VCaP (cell line): Measurements from ENCODE around the gene CCNH.

Experiments
- H3K27ac ChIP-seq: fragments of 450-650 bp; 2 replicates; pipeline ENCODE4 v1.5.1; 2017
- TF ChIP-seq, protein P1 (sequence below): fragments of 450-650 bp; conservative IDR thresholded peaks from 2 replicates; pipeline ENCODE4 v1.5.1; 2017; ENCODE audit warnings: mild to moderate bottlenecking, moderate library complexity

CCNH gene

DNA sequence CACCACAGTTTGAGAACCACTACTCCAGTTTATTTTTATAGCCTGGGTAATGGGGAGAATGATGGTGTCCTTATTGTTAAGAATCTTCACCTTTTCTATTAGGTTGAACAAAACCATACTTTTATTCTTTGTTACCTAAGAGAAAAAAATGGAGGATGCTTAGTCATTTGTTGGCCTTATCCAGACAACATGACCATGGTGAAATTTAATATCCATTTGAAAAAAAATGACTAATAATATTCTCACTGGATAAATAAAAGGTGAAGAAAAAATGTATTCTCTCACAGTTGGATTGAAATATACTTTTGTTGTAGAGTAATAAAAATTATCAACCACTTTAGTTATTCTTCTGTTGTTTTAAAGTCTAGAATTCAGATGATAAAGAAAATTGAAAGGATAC lies 5.8 kb upstream of the CCNH start:
- H3K27ac ChIP-seq, result no peak overlapping the region
- TF ChIP-seq, protein P1, sequence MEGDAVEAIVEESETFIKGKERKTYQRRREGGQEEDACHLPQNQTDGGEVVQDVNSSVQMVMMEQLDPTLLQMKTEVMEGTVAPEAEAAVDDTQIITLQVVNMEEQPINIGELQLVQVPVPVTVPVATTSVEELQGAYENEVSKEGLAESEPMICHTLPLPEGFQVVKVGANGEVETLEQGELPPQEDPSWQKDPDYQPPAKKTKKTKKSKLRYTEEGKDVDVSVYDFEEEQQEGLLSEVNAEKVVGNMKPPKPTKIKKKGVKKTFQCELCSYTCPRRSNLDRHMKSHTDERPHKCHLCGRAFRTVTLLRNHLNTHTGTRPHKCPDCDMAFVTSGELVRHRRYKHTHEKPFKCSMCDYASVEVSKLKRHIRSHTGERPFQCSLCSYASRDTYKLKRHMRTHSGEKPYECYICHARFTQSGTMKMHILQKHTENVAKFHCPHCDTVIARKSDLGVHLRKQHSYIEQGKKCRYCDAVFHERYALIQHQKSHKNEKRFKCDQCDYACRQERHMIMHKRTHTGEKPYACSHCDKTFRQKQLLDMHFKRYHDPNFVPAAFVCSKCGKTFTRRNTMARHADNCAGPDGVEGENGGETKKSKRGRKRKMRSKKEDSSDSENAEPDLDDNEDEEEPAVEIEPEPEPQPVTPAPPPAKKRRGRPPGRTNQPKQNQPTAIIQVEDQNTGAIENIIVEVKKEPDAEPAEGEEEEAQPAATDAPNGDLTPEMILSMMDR, result no peak

DNA sequence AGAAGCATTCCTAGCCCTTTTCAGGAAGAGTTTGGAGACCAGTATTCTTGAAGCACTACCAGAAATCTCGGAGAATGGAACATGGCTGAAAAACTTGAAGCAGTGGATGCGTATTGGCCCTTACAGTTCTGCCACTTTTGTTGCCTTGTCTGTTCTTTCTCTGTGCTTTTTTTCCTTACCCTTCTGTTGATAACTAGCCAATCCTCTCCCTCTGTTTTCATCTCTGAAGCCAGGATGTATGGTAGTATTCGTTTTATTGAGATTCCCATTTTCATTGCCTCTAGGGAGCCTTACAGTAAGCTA lies 564 bp upstream of the CCNH start:
- peak overlapping the region; percentile 77 for H3K27ac ChIP-seq

DNA sequence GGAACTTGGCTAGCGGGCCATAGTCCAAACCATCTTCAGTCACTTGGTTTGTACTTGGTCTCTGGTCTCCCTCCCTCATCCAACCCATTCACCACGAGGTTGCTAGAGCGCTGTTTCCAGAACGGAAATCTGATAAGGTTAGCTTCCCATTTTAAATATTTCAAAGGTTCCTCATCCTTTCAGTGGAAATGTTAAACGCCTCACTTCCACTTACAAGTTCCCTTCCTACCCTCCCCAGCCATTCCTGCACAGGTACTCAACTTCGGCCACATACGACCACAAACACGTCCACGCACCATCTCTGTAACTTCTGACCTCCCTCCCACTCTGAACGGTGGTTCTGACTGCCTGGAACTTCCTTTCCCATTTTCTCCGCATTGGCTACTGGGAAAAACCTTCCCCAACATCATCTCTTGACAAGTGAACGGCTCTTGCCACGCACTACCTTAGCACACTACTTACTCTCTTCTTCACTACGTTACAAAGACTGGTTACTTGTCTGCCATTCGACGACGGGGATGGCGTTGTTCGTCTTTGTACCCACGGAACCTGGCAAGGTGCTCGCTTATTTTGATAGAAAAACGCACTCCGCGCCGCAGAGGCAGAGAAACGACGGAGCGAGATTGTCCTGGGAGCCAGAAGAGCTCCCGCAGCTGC lies 629 bp downstream of the CCNH start:
- TF ChIP-seq, protein P1, result no peak
- H3K27ac ChIP-seq, result peak overlapping the region; percentile 77

More for the DNA sequence above, 564 bp upstream of the CCNH start:
- TF ChIP-seq, protein P1, result no peak

DNA sequence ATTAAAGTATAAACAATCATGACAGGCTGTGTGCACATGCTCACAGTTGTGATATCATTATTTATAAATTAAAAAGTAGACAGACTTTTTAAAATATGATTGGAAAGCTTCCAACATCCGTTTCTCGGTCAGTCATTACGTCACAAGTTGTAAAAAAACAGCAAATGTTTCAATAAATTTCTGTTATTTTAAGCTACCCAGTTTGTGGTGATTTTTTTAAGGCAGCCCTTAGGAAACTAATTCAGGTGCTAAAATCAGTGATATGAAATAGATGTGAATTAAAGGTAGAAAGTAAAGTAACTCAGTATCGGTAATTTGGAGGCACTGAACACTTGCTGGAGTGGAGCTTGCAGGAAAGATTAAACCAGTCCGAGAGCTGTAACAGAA lies 1.2 kb downstream of the CCNH start:
- peak overlapping the region; percentile 77 for H3K27ac ChIP-seq
- TF ChIP-seq, protein P1, result no peak

DNA sequence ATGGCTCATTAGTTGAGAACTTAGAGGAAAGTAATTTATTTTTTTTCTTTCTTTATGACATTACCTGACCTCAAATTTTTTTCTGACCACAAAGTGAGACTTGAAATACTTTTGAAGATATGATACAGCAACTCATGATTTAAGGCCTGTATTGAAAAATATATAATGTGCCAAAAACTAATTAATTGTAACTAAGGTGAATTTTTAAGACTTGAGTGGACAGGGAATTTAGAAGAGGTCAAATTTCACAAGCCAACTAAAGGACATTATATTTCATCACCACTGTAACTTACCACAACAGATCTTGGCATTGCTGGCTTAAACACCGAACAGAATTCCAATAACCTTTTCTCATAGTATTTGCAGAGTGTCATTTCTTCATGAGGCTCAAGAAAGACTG lies 1.8 kb downstream of the CCNH start:
- H3K27ac ChIP-seq, result no peak overlapping the region
- TF ChIP-seq, protein P1, result no peak

DNA sequence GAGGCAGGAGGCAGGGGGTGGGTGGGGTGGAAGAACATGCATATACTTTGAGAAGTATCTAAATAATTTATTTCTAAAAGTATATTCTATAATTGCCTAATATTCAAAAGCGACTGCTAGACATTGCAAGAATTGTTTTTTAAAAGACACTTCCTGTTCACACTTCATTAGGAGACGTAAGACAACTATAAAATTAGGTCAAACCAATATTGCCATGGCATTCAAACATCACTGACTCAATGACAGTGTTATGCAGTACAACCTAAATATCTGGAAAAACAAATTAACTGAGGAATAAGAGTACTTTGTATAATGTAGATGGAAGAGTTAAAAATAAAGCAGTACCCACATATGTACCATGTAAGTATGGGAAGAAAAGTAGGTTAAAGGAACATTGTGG lies 4.5 kb downstream of the CCNH start:
- TF ChIP-seq, protein P1, result no peak
- no peak overlapping the region for H3K27ac ChIP-seq

DNA sequence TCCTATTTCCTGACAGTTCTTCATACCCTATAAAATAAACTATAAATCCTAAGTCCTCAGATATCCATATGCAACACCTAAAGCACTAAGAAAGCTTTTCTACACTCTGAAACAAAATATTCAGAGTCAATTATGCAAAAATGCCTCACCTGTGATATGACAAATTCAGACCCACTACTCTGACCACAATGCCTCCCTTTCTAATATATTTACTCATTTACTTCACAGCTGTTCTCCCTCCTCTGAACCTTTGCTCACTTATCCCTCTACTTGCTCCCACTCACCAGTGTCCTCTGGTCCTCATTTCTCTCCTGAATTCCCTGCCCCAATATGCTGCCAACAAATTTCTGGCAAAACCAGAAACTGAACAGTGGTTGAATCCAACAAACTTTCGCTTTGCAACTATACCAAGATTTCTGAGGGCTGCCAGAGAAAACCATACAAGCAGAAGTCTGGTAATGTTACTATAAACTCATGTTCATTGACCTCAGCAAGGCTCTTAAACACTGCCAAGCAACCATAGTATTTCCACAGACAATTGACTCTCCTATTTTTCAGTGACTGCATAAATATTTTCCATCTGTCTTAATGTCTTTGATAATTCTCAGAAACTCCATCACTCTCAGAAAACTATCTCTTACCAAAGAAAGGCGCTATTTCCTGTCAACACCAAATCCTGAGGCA lies 7.1 kb downstream of the CCNH start:
- H3K27ac ChIP-seq, result no peak overlapping the region
- TF ChIP-seq, protein P1, result no peak
